ENCODE results near the gene ZNF837. TPM values are rescaled to one million over a fixed set of nuclear protein-coding genes. Genes with fewer than 3 reads are reported as not detected.

ZNF837 gene
- total RNA-seq, 4 donors from 2014 or later, result 1.5 to 3.7 (median 2.1) TPM

DNA sequence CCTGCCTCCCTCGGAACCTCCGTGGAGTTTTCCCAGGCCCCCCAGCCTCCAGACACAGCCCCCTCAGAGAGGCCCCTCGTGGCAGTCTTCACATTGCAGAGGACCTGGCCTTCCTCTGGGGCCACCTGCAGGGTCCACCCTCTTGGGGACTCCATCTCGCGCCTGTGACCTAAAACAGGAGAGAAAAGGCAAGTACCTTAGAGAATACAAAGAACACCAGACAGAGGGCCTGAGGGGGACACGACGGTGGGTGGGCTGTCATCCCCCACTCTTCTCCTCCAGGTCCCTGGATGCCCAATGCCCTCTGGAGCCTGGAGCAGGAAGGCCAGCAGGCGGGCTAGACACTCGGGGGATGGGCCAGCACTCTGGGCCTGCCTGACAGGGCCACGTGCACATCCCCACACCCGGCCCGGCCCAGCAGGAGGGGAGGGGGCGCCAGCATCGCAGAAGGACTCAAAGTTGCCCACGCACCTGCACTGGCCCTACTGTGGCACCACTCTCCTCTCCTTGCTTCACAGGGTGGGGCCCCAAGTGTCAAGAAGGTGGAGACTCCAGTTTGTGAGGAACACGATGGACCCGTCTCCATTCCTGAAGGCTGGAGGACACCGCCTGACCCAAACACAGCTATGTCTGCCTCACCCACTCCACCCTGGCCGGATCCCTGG, 23.2 kb downstream of the ZNF837 start:
- peaks cover 0 to 53% (median 22%) of the 10 kb centered on the region in 4 donors for H3K27me3 ChIP-seq
- H3K27ac ChIP-seq (replicated peaks in 1 of 4), result no peak overlapping the region
- no peak for DNase-seq (ENCODE audit: extremely low spot score)
- H3K9me3 ChIP-seq, result no peaks in the 10 kb centered on the region
- TF ChIP-seq POLR2A (IDR thresholded peaks at IDR 0.05; ENCODE audit: low read depth) (no peak), EP300 (IDR thresholded peaks at IDR 0.05) (no peak), POLR2AphosphoS5 (IDR thresholded peaks at IDR 0.05) (no peak)
- TF ChIP-seq, protein P1, sequence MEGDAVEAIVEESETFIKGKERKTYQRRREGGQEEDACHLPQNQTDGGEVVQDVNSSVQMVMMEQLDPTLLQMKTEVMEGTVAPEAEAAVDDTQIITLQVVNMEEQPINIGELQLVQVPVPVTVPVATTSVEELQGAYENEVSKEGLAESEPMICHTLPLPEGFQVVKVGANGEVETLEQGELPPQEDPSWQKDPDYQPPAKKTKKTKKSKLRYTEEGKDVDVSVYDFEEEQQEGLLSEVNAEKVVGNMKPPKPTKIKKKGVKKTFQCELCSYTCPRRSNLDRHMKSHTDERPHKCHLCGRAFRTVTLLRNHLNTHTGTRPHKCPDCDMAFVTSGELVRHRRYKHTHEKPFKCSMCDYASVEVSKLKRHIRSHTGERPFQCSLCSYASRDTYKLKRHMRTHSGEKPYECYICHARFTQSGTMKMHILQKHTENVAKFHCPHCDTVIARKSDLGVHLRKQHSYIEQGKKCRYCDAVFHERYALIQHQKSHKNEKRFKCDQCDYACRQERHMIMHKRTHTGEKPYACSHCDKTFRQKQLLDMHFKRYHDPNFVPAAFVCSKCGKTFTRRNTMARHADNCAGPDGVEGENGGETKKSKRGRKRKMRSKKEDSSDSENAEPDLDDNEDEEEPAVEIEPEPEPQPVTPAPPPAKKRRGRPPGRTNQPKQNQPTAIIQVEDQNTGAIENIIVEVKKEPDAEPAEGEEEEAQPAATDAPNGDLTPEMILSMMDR (IDR thresholded peaks at IDR 0.05), result no peak
- WGBS, result 78% methylated on average over 7 of the region's 19 CpGs
- peaks cover 0 to 3% (median 0%) of the 10 kb centered on the region in 4 donors for H3K36me3 ChIP-seq
- intact Hi-C loops (cut with DNase I), result no loop called here
- no peak overlapping the region for H3K4me3 ChIP-seq
- peaks cover 23 to 35% (median 28%) of the 10 kb centered on the region in 4 donors for H3K4me1 ChIP-seq

- DNase-seq (ENCODE audit: extremely low spot score), result no peak
- Histone ChIP-seq H3K27me3 (peaks cover 0 to 60% (median 26%) of the 10 kb centered on the region in 4 donors), H3K27ac (replicated peaks in 1 of 4) (no peak overlapping the region), H3K4me1 (peaks cover 22 to 35% (median 26%) of the 10 kb centered on the region in 4 donors), H3K9me3 (no peaks in the 10 kb centered on the region), H3K36me3 (peaks cover 0 to 3% (median 0%) of the 10 kb centered on the region in 4 donors), H3K4me3 (peak overlapping the region; percentile 29 to 43 (median 38))
- TF ChIP-seq, protein P1 (IDR thresholded peaks at IDR 0.05), result no peak
- no peak for TF ChIP-seq POLR2A (IDR thresholded peaks at IDR 0.05; ENCODE audit: low read depth)
- no peak for TF ChIP-seq EP300 (IDR thresholded peaks at IDR 0.05)
- no peak for TF ChIP-seq POLR2AphosphoS5 (IDR thresholded peaks at IDR 0.05)
- 45% methylated on average over 36 of the region's 75 CpGs for WGBS
- intact Hi-C loops (cut with DNase I), result no loop called here
Measured at GRCh38 chr19:58356766-58357480, 23.9 kb downstream of the ZNF837 start.

DNA sequence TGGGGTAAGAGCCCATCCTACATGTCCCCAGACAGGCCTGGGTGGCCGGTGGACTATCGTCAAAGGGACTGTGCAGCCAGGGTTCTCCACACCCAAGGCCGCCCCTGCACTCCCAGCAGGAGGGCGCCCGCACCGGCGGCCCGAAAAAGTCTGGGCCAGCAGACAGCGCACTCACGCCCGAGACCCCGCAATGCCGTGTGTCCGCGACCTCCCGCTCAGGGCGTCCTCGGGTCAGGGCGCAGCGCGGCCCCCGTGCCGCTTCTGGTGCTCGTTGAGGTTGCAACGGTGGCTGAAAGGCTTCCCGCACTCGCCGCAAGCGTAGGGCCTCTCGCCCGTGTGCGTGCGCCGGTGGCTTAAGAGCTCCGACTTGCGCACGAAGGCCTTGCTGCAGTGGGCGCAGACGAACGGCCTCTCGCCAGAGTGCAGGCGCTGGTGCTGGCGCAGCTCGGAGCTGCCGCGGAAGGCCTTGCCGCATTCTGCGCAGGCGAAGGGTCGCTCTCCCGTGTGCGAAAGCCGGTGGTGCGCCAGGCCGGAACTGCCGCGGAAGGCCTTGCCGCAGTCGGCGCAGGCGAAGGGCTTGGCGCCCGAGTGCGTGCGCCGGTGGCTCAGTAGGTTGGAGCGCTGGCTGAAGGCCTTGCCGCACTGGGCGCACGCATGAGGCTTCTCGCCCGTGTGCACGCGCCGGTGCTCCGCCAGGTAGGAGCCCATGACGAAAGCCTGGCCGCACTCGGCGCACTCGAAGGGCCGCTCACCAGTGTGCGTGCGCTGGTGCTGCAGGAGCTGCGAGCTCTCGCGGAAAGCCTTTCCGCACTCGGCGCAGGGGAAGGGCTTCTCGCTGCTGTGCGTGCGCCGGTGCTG, 24.7 kb downstream of the ZNF837 start:
- 54% methylated on average over 7 of the region's 94 CpGs for WGBS
- intact Hi-C loops (cut with DNase I), result no loop called here
- Histone ChIP-seq H3K4me3 (peak overlapping the region; percentile 29 to 43 (median 38)), H3K27ac (replicated peaks in 1 of 4) (no peak overlapping the region), H3K27me3 (peaks cover 0 to 67% (median 28%) of the 10 kb centered on the region in 4 donors), H3K4me1 (peaks cover 14 to 27% (median 19%) of the 10 kb centered on the region in 4 donors), H3K36me3 (peaks cover 0 to 3% (median 0%) of the 10 kb centered on the region in 4 donors), H3K9me3 (no peaks in the 10 kb centered on the region)
- no peak for DNase-seq (ENCODE audit: extremely low spot score)
- TF ChIP-seq POLR2A (IDR thresholded peaks at IDR 0.05; ENCODE audit: low read depth) (no peak), POLR2AphosphoS5 (IDR thresholded peaks at IDR 0.05) (peak in 1 of 2 donors; percentile 10)

GRCh38 chr19:58355215-58355796, 25.5 kb downstream of the ZNF837 start:
- no peak overlapping the region for H3K4me3 ChIP-seq
- H3K36me3 ChIP-seq, result peaks cover 0 to 10% (median 0%) of the 10 kb centered on the region in 4 donors
- no peaks in the 10 kb centered on the region for H3K9me3 ChIP-seq
- H3K27me3 ChIP-seq, result peaks cover 0 to 76% (median 36%) of the 10 kb centered on the region in 4 donors
- intact Hi-C loops (cut with DNase I), result no loop called here
- 93% methylated on average over 10 of the region's 10 CpGs for WGBS
- no peak for DNase-seq (ENCODE audit: extremely low spot score)
- peaks cover 19 to 33% (median 26%) of the 10 kb centered on the region in 4 donors for H3K4me1 ChIP-seq
- TF ChIP-seq EP300 (IDR thresholded peaks at IDR 0.05) (no peak), POLR2AphosphoS5 (IDR thresholded peaks at IDR 0.05) (no peak), POLR2A (IDR thresholded peaks at IDR 0.05; ENCODE audit: low read depth) (no peak)
- TF ChIP-seq, protein P1 (IDR thresholded peaks at IDR 0.05), result no peak
- H3K27ac ChIP-seq (replicated peaks in 1 of 4), result no peak overlapping the region

Measured in esophagus muscularis mucosa (tissue), 4 donors.